H54 (cell line): Measurements from ENCODE around the gene APOBR.

Source experiments
- DNase-seq: peaks from one replicate; pipeline ENCODE4 v3.0.0; 2011; ENCODE audit warnings: low spot score, mixed read lengths; ENCODE audit not compliant: insufficient read length
- FAIRE-seq: peaks from 3 replicates; lab custom pipeline; 2011; peaks lifted over from hg19 to GRCh38; lab: Jason Lieb, UNC
- POLR2A ChIP-seq: IDR thresholded peaks from 2 replicates; pipeline ENCODE4 v1.6.1; 2011; ENCODE audit warnings: low read depth, mild to moderate bottlenecking, low read length

Gene APOBR

DNA sequence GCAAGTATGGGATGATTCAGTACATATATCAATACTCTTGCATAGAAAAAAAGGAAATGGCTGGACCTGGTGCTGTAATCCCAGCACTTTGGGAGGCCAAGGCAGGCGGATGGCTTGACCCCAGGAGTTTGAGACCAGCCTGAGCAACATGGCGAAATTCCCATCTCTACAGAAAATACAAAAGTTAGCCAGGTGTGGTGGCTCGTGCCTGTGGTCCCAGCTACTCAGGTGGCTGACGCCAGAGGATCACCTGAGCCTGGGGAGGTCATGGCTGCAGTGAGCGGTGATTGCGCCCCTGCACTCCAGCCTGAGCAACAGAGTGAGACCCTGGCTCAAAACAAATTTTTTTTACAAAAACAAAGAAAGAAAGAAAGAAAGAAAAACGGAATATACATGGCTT is 52.2 kb downstream of the APOBR start:
- TF ChIP-seq POLR2A, result no peak
- DNase-seq, result no peak

DNA sequence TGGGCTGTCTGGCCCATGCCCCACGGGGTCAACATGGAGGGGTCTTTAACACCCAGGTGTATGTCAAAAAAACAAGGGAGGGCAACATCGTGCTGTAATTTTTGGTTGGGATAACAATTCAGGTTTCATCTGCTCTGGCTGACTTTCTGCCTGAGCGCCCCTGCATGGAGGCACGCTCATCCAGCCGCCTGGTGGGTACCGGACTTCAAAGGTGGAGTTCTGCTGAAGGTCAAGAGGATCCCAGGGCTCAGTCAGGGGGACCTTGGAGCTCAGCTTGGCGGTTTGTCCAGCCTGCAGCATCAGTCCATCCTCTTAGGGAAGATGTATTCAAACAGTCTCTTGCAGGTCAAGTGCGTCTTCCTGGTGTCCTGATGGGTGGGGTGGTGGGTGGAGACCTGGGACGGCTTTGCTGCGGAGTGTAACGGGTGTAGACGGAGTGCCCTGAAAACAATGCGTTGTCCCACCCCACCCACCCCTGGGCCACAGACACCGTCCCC is 53.9 kb downstream of the APOBR start:
- no peak for TF ChIP-seq POLR2A
- FAIRE-seq (no peak), DNase-seq (no peak)

More for the DNA sequence above, 52.2 kb downstream of the APOBR start:
- FAIRE-seq, result no peak
